ENCODE measurements around the gene TIMP1. TPM values are rescaled to one million over a fixed set of nuclear protein-coding genes. Genes with fewer than 3 reads are reported as not detected.
"Not testable (repeated sequence)": the region's sequence is repeated elsewhere in the genome, so short reads cannot be mapped to it uniquely, and the experiment has no call there.

Gene TIMP1
- total RNA-seq, 1 donor from 2014 or later = 324 TPM

DNA sequence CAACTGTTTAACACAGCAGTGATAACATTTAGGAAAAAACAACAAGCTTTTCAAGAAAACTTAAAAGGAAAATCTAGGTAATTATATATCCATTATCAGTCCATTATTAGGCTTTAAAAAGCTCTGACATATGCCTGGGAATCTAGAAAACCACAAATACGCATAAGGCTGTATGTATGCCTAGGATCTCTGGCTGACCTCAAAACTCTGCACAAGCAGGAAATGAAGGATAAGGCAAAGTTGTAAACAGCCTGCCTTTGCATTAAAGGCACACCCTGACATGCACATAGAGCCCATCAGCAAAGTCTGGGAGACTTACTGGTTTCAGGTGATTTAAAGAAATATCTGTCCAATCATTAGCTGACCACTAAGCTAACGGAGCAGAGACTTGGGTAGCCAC, 14.0 kb downstream of the TIMP1 start:
- Histone ChIP-seq H3K27ac (no peak overlapping the region), H3K9me3 (no peaks in the 10 kb centered on the region), H3K27me3 (no peaks in the 10 kb centered on the region), H3K4me3 (no peak overlapping the region), H3K4me1 (no peaks in the 10 kb centered on the region), H3K36me3 (no peaks in the 10 kb centered on the region)
- DNase-seq = no peak
- intact Hi-C loops (cut with DNase I) = no loop called here
- no peak for ATAC-seq
- TF ChIP-seq, protein P1, sequence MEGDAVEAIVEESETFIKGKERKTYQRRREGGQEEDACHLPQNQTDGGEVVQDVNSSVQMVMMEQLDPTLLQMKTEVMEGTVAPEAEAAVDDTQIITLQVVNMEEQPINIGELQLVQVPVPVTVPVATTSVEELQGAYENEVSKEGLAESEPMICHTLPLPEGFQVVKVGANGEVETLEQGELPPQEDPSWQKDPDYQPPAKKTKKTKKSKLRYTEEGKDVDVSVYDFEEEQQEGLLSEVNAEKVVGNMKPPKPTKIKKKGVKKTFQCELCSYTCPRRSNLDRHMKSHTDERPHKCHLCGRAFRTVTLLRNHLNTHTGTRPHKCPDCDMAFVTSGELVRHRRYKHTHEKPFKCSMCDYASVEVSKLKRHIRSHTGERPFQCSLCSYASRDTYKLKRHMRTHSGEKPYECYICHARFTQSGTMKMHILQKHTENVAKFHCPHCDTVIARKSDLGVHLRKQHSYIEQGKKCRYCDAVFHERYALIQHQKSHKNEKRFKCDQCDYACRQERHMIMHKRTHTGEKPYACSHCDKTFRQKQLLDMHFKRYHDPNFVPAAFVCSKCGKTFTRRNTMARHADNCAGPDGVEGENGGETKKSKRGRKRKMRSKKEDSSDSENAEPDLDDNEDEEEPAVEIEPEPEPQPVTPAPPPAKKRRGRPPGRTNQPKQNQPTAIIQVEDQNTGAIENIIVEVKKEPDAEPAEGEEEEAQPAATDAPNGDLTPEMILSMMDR (IDR thresholded peaks at IDR 0.05) = no peak

DNA sequence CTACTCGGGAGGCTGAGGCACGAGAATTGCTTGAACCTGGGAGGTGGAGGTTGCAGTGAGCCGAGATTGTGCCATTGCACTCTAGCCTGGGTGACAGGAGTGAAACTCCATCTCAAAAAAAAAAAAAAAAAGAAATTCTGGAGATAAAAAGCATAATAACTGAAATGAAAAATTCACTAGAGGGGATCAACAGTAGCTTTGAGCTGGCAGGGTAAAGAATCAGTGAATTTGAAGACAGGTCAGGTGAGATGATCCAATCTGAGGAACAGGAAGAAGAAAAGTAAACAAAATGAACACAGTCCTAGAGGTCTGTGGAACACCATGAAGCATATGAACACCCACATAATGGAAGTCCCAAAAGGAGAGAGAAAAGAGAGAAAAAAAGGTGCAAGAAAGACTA, 15.0 kb downstream of the TIMP1 start:
- ATAC-seq (no peak), DNase-seq (no peak)
- Histone ChIP-seq H3K27me3 (no peaks in the 10 kb centered on the region), H3K4me3 (no peak overlapping the region), H3K4me1 (no peaks in the 10 kb centered on the region), H3K27ac (no peak overlapping the region), H3K36me3 (no peaks in the 10 kb centered on the region), H3K9me3 (no peaks in the 10 kb centered on the region)
- TF ChIP-seq, protein P1 (IDR thresholded peaks at IDR 0.05) = no peak
- intact Hi-C loops (cut with DNase I) = no loop called here

DNA sequence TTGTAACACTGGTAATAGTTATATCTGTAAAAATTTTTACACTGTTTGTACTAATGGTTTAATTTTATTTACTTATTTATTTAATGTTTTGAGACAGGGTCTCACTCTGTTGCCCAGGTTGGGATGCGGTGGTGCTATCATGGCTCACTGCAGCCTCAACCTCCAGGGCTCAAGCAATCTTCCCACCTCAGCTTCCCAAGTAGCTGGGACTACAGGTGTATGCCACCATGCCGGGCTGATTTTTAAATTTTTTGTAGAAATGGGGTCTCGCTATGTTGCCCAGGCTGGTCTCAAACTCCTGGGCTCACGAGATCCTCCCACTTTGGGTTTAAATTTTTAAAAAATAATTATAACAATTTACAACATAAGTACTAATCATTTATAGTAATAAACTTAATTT, 20.9 kb downstream of the TIMP1 start:
- intact Hi-C loops (cut with DNase I); ATAC-seq; H3K4me1 ChIP-seq; H3K9me3 ChIP-seq; H3K27me3 ChIP-seq; H3K27ac ChIP-seq; H3K4me3 ChIP-seq; DNase-seq; H3K36me3 ChIP-seq: not testable (repeated sequence)

DNA sequence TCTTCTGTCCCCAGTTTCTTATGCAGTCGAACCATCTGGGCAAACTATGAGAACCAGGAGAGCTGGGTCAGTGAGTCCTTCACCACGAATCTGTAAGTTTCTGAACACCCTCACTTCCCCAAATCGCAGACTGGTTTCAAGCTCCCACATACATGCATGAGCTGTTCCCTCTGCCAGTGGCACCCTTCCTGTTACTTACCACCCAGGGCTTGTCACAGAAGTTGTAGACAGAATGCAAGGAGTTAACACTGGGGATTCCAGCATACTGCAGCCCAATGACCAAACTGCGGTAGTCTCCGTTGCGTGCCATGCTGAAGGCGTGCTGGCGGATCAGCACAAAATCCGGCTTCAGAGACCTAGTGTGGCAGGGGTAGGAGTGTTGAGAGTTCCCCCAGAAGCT, 22.8 kb downstream of the TIMP1 start:
- TF ChIP-seq, protein P1 (IDR thresholded peaks at IDR 0.05) = no peak
- Histone ChIP-seq H3K4me3 (no peak overlapping the region), H3K27me3 (no peaks in the 10 kb centered on the region), H3K36me3 (no peaks in the 10 kb centered on the region), H3K9me3 (no peaks in the 10 kb centered on the region), H3K27ac (no peak overlapping the region), H3K4me1 (no peaks in the 10 kb centered on the region)
- no peak for DNase-seq
- intact Hi-C loops (cut with DNase I) = no loop called here
- ATAC-seq = peak; percentile 47

DNA sequence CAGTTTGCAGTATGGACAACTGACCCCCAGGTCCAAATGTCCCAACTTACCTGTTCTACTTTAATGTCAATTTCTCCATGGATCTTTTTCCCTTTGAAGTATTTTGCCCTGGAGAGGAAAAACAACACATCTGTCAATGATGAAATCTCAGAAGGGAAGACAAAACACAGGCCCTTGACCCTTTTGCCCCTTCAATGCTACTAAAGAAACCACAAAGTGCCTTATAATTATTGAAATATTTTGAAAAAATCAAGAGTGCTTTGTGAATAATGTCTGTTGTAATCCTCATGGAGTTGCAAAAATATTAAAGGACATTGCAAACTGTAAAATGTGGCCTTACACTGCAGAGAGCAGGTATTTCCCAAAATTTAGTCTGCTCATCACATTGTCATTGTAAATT, 24.9 kb downstream of the TIMP1 start:
- no peaks in the 10 kb centered on the region for H3K36me3 ChIP-seq
- H3K27me3 ChIP-seq = no peaks in the 10 kb centered on the region
- no peak overlapping the region for H3K27ac ChIP-seq
- no peak for ATAC-seq
- no peaks in the 10 kb centered on the region for H3K9me3 ChIP-seq
- no peak for DNase-seq
- H3K4me1 ChIP-seq = no peaks in the 10 kb centered on the region
- TF ChIP-seq, protein P1 (IDR thresholded peaks at IDR 0.05) = no peak
- no peak overlapping the region for H3K4me3 ChIP-seq
- intact Hi-C loops (cut with DNase I) = no loop called here

DNA sequence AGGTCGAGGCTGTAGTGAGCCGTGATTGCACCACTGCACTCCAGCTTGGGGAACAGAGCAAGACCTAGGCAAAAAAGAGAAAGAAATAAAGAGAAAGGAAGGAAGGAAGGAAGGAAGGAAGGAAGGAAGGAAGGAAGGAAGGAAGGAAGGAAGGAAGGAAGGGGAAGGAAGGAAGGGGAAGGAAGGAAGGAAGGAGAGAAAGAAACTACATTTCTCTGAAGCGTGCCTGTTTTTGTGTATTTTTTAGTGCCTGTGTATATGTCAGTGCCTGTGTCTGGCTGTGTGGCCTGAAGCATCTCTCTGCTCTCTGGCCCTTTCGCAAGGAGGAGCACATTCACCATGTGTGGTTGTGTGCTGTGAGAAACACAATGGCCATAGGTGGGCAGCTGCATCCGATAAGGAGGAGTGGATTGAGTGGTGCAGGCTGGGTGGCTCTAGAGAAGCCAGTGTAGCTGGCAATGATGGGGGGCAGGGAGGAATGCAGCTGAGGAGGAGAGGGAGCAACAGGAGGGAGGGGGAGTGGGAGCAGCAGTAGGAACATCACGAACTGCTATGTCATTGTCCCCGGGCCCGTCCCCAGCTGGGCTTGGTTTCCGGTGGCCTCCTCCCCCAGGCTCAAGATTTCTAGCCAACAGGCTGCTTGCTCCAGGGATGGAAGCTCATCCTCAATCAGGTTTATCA, 26.0 kb downstream of the TIMP1 start:
- H3K4me1 ChIP-seq = no peaks in the 10 kb centered on the region
- no peaks in the 10 kb centered on the region for H3K27me3 ChIP-seq
- DNase-seq = no peak
- TF ChIP-seq, protein P1 (IDR thresholded peaks at IDR 0.05) = no peak
- intact Hi-C loops (cut with DNase I) = no loop called here
- no peak overlapping the region for H3K27ac ChIP-seq
- H3K36me3 ChIP-seq = no peaks in the 10 kb centered on the region
- H3K9me3 ChIP-seq = no peaks in the 10 kb centered on the region
- ATAC-seq = no peak
- no peak overlapping the region for H3K4me3 ChIP-seq

All from upper lobe of right lung (tissue), 1 donor.